ENCODE measurements around the gene PXK.

- TF ChIP-seq CTCF (IDR thresholded peaks at IDR 0.05) (no peak), POLR2A (IDR thresholded peaks at IDR 0.05) (no peak)
Measured at GRCh38 chr3:58298190-58298589, 34.5 kb upstream of the PXK start.
